ENCODE results near the gene GPR183.
"Not testable (repeated sequence)": the region's sequence is repeated elsewhere in the genome, so short reads cannot be mapped to it uniquely, and the experiment has no call there.

The GPR183 gene

DNA sequence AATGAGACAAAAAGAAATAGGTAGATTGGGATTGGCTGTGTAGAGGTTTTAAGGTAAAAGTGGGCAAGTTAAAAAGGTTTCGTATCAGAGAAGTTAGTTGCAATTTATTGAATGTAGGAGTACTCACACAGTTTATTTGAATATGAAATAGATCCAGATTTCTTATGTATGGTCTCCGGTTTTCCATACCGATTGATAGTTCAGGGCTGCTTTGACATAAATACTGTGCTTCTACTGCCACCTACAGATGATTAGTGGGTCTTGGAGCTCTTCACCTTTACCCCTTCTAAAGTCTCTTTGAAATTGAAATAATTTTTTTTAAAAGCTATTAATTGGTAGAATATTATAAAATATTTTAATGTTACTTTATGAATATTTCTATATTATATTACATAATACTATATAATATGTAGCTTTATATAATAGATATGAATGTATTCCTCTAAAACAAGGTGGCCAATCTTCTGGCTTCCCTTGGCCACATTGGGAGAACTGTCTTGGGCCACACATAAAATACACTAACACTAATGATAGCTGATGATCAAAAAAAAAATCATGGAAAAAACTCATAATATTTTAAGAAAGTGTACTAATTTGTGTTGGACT is 41.3 kb downstream of the GPR183 start:
- peak; percentile 53 for DNase-seq

- peak; percentile 21 for DNase-seq
Measured at GRCh38 chr13:99265162-99265800, 41.9 kb downstream of the GPR183 start.

- DNase-seq = no peak
Measured at GRCh38 chr13:99264051-99264450, 43.1 kb downstream of the GPR183 start.

DNA sequence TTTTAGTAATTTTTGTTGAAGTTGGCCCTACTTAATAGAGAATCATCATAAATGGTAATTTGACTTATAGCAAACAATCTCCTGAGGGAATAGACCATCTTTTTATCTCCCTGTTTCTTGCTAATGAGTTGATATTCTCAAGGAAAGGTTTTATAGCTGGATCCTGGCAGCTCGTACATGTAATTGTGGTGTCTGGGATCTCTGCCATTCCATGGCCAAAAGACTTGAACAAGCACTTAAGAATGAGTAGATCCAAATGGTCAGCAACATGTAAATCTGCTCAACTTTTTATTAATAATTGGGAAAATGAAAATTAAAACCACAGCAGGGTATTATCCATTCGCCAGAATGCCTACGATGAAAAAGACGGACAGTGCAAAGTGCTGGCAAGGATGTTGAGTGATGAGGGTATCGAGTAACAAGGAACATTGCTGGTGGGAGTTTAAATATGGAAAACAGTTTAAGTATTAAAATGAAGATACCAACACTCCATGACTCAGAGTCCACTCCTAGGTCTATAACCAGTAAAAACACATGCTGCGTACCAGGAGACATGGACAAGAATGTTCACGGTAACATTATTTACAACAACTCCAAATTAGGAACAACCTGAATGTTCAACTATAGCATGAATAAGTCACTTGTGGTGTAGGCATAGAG is 43.9 kb downstream of the GPR183 start:
- DNase-seq = no peak

DNA sequence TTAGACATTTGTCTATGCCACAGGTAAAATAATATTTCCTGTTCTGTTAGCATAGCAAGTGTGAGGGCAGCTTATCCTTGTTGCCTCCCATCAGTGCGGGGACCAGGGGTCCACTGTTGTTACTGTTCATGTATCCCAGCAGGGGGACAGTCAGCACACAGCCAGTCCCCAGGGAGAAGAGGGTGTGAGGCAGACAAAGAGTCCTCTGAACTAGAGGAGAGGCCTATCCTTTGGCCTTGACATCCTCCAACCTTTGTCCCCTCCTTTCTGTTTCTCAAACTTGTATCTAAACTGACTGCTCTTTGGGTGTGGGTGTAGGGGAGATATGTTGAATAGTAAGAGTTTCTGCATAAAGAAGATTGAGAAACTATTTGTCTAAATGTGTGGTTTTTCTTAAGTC is 46.1 kb downstream of the GPR183 start:
- DNase-seq = no peak

GRCh38 chr13:99260216-99260615 is 47.0 kb downstream of the GPR183 start:
- no peak for DNase-seq

DNA sequence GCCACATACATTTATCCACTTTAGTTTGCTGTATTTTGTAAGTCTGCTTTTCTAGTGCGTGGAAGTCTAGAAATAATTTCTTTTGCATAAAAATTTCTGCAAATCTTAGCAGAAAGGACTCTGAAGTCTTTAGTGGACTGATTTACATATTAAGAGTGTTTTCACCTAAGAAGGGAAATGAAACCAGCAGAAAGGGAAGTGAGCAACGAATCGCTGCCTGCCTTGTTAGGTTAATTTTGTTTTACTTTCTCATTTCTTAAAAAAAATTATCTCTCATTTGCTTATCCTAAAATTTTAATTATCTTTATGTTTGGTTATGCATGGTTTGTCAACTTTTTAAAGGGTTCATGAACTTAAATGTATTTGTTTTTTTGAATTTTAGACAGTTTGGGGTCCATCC is 48.3 kb downstream of the GPR183 start:
- no peak for DNase-seq

- no peak for DNase-seq
Measured at GRCh38 chr13:99258210-99258860, 48.9 kb downstream of the GPR183 start, which contains the start of gene GPR18. TSS of gene GPR18 (minus strand) at chr13:99258379. CDS start at chr13:99255872, 2,507 bp downstream.

GRCh38 chr13:99257291-99257690 is 49.9 kb downstream of the GPR183 start:
- no peak for DNase-seq

DNA sequence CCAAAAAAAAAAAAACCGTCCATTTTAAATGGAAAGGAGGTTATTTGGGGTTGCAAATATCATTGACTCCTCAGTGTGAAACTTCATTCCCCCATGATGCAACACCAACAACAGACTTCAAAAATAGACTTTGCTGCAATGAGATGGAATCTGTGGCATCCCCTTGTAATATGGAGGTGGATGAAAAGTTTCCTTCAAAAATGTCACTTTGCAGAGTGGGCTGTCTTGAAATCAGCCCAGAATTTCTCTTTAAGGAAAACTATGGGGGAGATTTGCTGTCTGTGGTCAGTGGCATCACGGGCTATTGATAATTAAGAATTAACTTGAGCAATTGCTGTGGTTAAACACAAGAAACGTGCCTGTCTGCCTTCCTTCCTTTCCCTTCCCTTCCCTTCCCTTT is 50.5 kb downstream of the GPR183 start:
- DNase-seq = no peak

DNA sequence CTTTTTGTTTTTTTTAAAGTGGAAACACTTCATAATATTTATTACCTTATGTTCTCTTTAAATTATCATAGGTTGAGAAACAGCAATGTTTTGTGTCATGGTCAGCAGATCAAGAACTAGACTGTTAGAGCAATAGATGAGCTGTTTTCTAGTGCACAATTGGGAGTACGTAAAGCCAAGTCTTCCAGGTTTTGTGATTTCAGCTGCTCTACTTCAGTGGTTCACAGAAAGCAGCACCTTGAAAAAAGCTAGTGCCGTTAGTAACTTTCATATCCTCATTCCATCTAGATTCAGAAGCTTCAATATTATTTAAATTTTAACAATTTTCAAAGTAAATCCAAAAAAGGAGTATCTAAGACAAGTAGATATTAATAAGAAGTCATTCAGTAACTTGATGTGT is 50.9 kb downstream of the GPR183 start:
- DNase-seq = no peak

DNA sequence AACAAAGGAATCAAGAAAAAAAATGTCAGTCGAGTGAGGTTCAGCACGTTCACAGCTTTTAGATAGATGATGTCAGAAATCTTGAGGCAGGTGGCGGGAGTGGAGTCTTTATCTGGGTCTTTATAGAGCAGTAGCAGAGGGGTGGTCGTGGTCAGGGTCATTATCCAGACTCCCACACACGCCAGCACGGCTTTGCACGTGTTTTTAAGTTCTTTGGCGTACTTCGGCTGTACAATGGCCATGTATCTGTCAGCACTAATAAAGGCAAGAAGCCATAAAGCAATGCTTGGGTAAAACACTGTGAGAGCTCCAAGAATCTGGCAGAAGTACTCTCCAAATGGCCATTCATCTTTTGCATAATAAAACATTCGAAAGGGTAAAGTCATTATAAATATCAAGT is 51.9 kb downstream of the GPR183 start:
- peak; percentile 20 for DNase-seq

DNA sequence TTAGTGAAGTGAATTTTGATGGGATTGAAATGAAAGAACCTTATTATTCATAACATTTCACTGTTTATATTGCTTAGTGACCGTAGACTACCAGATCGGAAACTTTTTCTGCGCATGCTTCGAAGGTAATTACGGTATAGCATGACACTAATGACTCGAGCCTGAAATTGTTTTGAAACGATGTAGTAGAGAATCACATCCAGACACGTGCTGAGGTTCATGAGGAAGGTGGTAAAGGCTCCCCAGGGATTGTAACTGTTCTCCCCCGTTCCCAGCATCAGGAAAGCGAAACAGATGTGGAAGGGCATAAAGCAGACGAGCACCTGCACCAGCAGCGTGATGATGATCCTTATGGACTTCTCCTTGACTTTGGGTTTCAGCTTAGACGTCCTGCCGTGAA is 52.4 kb downstream of the GPR183 start:
- no peak for DNase-seq

- DNase-seq = no peak
Measured at GRCh38 chr13:99251921-99252320, 55.3 kb downstream of the GPR183 start.

DNA sequence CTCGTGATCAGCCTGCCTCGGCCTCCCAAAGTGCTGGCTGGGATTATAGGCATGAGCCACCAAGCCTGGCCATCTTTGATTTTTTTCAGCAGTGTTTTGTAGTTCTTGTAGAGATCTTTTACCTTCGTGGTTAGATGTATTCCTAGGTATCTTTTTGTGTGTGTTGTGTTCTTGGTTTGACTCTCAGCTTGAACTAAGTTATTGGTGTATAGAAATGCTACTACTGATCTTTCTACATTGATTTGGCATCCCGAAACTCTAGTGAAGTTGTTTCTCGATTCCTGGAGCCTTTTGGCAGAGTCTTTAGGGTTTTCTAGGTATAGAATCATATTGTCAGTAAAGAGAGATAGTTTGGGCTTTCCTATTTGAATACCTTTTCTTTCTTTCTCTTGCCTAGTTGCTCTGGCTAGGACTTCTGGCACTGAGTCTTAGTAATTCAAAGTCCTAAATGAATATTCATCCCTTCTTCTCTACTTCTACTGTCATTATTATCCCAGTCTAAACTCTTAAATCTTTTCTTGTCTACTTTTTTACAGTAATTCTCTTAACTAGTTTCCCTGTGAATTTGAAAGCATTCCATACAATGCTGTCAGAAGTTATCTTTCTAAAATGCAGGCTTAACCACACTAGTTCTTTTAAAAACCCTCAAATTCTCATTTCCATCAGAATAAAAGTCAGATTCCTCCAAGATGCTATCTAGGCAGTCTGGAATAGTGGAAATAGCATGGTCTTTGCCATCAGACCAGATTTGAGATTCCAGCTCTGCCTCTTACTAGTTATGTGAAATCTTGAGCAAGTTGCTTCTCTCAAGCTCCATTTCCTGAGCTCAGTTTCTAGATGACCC is 56.0 kb downstream of the GPR183 start:
- no peak for DNase-seq

DNA sequence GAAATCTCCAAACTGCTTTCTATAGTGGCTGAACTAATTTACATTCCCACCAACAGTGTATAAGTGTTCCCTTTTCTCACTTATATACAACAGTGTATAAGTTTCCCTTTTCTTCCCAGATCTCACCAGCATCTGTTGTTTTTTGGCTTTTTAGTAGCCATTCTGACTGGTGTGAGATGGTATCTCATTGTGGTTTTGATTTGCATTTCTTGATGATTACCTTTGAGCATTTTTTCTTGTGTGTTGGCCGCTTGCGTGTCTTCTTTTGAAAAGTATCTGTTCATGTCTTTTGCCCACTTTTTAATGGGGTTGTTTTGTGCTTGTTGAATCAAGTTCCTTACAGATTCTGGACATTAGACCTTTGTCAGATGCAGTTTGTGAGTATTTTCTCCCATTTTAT is 57.6 kb downstream of the GPR183 start:
- not testable (repeated sequence) for DNase-seq

- DNase-seq = not testable (repeated sequence)
Measured at GRCh38 chr13:99249178-99249577, 58.0 kb downstream of the GPR183 start.

- DNase-seq = no peak
Measured at GRCh38 chr13:99246100-99246499, 61.1 kb downstream of the GPR183 start.
